Neural crest cell (in vitro differentiated cells): ENCODE results near the gene LECT2. TPM values are rescaled to one million over a fixed set of nuclear protein-coding genes. Genes with fewer than 3 reads are reported as not detected.

Source experiments
- DNase-seq: peaks from one replicate; pipeline ENCODE4 v3.0.0; 2021; ENCODE audit warnings: low read depth, mixed read lengths, low spot score
- H3K27ac Mint-ChIP-seq: one replicate; pipeline ENCODE4 v1.8.0; 2021; ENCODE audit warnings: mild to moderate bottlenecking, mixed read lengths; ENCODE audit not compliant: unreplicated experiment
- H3K27me3 Mint-ChIP-seq: 2 replicates; pipeline ENCODE4 v1.8.0; 2021; ENCODE audit warnings: low read depth, mild to moderate bottlenecking, mixed read lengths
- H3K36me3 Mint-ChIP-seq: 2 replicates; pipeline ENCODE4 v1.8.0; 2021; ENCODE audit warnings: low read depth, mild to moderate bottlenecking, mixed read lengths
- H3K4me1 Mint-ChIP-seq: 2 replicates; pipeline ENCODE4 v1.8.0; 2021; ENCODE audit warnings: mixed read lengths
- H3K4me3 Mint-ChIP-seq: one replicate; pipeline ENCODE4 v1.8.0; 2021; ENCODE audit warnings: mild to moderate bottlenecking, mixed read lengths
- H3K9me3 Mint-ChIP-seq: 2 replicates; pipeline ENCODE4 v1.8.0; 2021; ENCODE audit warnings: mixed read lengths
- CTCF ChIP-seq: fragments of 200-600 bp; sonication (generic); conservative IDR thresholded peaks from 2 replicates; pipeline ENCODE4 v1.5.0; 2021; ENCODE audit warnings: antibody characterized with exemption, mild to moderate bottlenecking
- total RNA-seq: library from RNA; stranded (reverse); gene quantifications from 2 replicates; pipeline ENCODE4 v1.2.1, GENCODE V29; 2021

LECT2 gene
- total RNA-seq, 1 donor from 2014 or later = not detected

GRCh38 chr5:135988546-135988945 lies 33.8 kb upstream of the LECT2 start:
- peaks cover 4% of the 10 kb centered on the region for H3K27me3 Mint-ChIP-seq
- TF ChIP-seq CTCF = no peak
- peaks cover 2% of the 10 kb centered on the region for H3K36me3 Mint-ChIP-seq
- no peaks in the 10 kb centered on the region for H3K9me3 Mint-ChIP-seq
- no peak overlapping the region for H3K4me3 Mint-ChIP-seq
- H3K27ac Mint-ChIP-seq = no peak overlapping the region
- H3K4me1 Mint-ChIP-seq = peaks cover 3% of the 10 kb centered on the region
- DNase-seq = no peak

GRCh38 chr5:135986891-135987401 lies 32.2 kb upstream of the LECT2 start:
- Mint-ChIP-seq H3K4me3 (no peak overlapping the region), H3K4me1 (no peaks in the 10 kb centered on the region), H3K9me3 (no peaks in the 10 kb centered on the region), H3K27me3 (peaks cover 4% of the 10 kb centered on the region), H3K27ac (no peak overlapping the region), H3K36me3 (peaks cover 2% of the 10 kb centered on the region)
- DNase-seq = no peak
- TF ChIP-seq CTCF = no peak

GRCh38 chr5:135986401-135986800 lies 31.6 kb upstream of the LECT2 start:
- no peak for TF ChIP-seq CTCF

GRCh38 chr5:135985951-135986350 lies 31.2 kb upstream of the LECT2 start:
- Mint-ChIP-seq H3K9me3 (no peaks in the 10 kb centered on the region), H3K4me3 (no peak overlapping the region), H3K36me3 (peaks cover 2% of the 10 kb centered on the region), H3K4me1 (no peaks in the 10 kb centered on the region), H3K27me3 (peaks cover 4% of the 10 kb centered on the region), H3K27ac (peak overlapping the region; percentile 36)
- no peak for DNase-seq
- no peak for TF ChIP-seq CTCF

More at GRCh38 chr5:135986401-135986800, 31.6 kb upstream of the LECT2 start:
- Mint-ChIP-seq H3K27me3 (peaks cover 4% of the 10 kb centered on the region), H3K27ac (no peak overlapping the region), H3K9me3 (no peaks in the 10 kb centered on the region), H3K4me1 (no peaks in the 10 kb centered on the region), H3K4me3 (no peak overlapping the region), H3K36me3 (peaks cover 2% of the 10 kb centered on the region)
- no peak for DNase-seq

GRCh38 chr5:135980620-135981019 lies 25.8 kb upstream of the LECT2 start:
- no peak for DNase-seq
- Mint-ChIP-seq H3K4me3 (no peak overlapping the region), H3K27ac (no peak overlapping the region), H3K27me3 (peaks cover 40% of the 10 kb centered on the region), H3K36me3 (no peaks in the 10 kb centered on the region), H3K9me3 (peaks cover 3% of the 10 kb centered on the region), H3K4me1 (peaks cover 5% of the 10 kb centered on the region)
- no peak for TF ChIP-seq CTCF
